ENCODE measurements around the gene ALMS1. TPM values are rescaled to one million over a fixed set of nuclear protein-coding genes. Genes with fewer than 3 reads are reported as not detected.
"Not testable (repeated sequence)": the region's sequence is repeated elsewhere in the genome, so short reads cannot be mapped to it uniquely, and the experiment has no call there.

The ALMS1 gene
- polyA plus RNA-seq, 2 of the 4 experiments (the other 2 are of a cell fraction) = 5.2 to 13.5 TPM

DNA sequence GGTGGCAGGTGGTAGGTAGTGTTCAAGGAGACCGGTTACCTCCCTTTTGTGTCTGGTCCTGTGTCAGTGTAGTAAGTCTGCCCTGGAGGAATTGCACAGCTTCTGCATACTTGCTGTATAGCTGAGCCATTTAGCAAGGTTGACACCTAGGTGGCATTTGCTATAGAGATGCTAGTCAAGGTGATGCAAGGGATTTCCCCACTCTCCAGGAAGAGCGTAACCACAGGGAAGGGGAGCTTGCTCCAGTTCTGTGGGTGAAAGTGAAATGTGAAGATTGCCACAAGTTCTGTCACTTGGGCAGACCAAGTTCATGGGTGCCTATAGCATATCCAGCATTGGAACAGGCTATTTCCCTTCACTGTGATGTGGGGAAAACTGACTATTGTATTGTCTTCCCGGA, 228.5 kb downstream of the ALMS1 start:
- H3K4me3 ChIP-seq = no peak overlapping the region
- no peak overlapping the region for H3K4me2 ChIP-seq
- ChIA-PET POLR2A (no interaction called here), CTCF (interaction anchor here (0.6 kb wide), 1 partner anchor 90 kb away, joined by 4 read pairs; no protein-coding TSS in a partner anchor)
- H3K4me1 ChIP-seq = no peaks in the 10 kb centered on the region
- H3K27ac ChIP-seq = no peak overlapping the region
- 80% methylated on average over 3 of the region's 3 CpGs for WGBS (ENCODE audit: missing lambda C conversion rate)
- no peaks in the 10 kb centered on the region for H3K9me3 ChIP-seq
- FAIRE-seq = no peak
- no peak for DNase-seq (ENCODE audit: low read depth in 1 of 2, low spot score in 1 of 2)
- no peak for ATAC-seq
- no peak for TF ChIP-seq ZC3H11A (IDR thresholded peaks at IDR 0.05)
- no peak for TF ChIP-seq HOXB13 (CRISPR knock-in tag; IDR thresholded peaks at IDR 0.05; ENCODE audit: low read depth)
- no peak for TF ChIP-seq POLR2AphosphoS2 (conservative IDR thresholded peaks at IDR 0.05; ENCODE audit: low read length)
- TF ChIP-seq CBX2 (IDR thresholded peaks at IDR 0.05; ENCODE audit: borderline replicate concordance, low read depth) = no peak
- no peak for TF ChIP-seq ATOH8 (CRISPR knock-in tag; IDR thresholded peaks at IDR 0.05; ENCODE audit: low read depth)

- Histone ChIP-seq H3K9me3 (no peaks in the 10 kb centered on the region), H3K4me2 (no peak overlapping the region), H3K4me1 (no peaks in the 10 kb centered on the region), H3K4me3 (no peak overlapping the region), H3K27ac (no peak overlapping the region)
- TF ChIP-seq TP53 (CRISPR knock-in tag; IDR thresholded peaks at IDR 0.05) (no peak), CHD2 (IDR thresholded peaks at IDR 0.05; ENCODE audit: low read length, partially characterized antibody) (no peak), HEYL (CRISPR knock-in tag; IDR thresholded peaks at IDR 0.05) (no peak), EHMT2 (IDR thresholded peaks at IDR 0.05; ENCODE audit: low read depth) (no peak), EHF (CRISPR knock-in tag; IDR thresholded peaks at IDR 0.05) (no peak), REST (IDR thresholded peaks at IDR 0.05) (no peak), RAD21 (conservative IDR thresholded peaks at IDR 0.05 in 1 of 2, IDR thresholded peaks at IDR 0.05 in 1 of 2) (no peak), HOXB5 (CRISPR knock-in tag; IDR thresholded peaks at IDR 0.05) (no peak), FOSL2 (IDR thresholded peaks at IDR 0.05) (no peak), FOSL2 (CRISPR knock-in tag; IDR thresholded peaks at IDR 0.05) (no peak), RARB (CRISPR knock-in tag; IDR thresholded peaks at IDR 0.05) (no peak), MAZ (IDR thresholded peaks at IDR 0.05; ENCODE audit: borderline replicate concordance, low read depth, low read length) (no peak), HOXB13 (CRISPR knock-in tag; IDR thresholded peaks at IDR 0.05; ENCODE audit: low read depth) (no peak)
- FAIRE-seq = no peak
- no peak for ATAC-seq
- ChIA-PET POLR2A (no interaction called here), CTCF (interaction anchor here (1.1 kb wide), 1 partner anchor 15 kb away, joined by 4 read pairs; no protein-coding TSS in a partner anchor)
- DNase-seq (ENCODE audit: low read depth in 1 of 2, low spot score in 1 of 2) = no peak
These were observed 229.4 kb downstream of the ALMS1 start for GRCh38 chr2:73614997-73615396.

- peak in 1 of 2 experiments; percentile 33; a peak in 1 of 6 replicates for ATAC-seq
- H3K4me3 ChIP-seq; H3K4me1 ChIP-seq; H3K9me3 ChIP-seq; POLR2A ChIA-PET; H3K27ac ChIP-seq; FAIRE-seq; H3K4me2 ChIP-seq; DNase-seq (ENCODE audit: low read depth in 1 of 2, low spot score in 1 of 2): not testable (repeated sequence)
- WGBS (ENCODE audit: missing lambda C conversion rate) = 59% methylated on average over 3 of the region's 3 CpGs
- CTCF ChIA-PET = interaction anchor here (1.0 kb wide), 1 partner anchor 11 kb away, joined by 3 read pairs; no protein-coding TSS in a partner anchor
- TF ChIP-seq, protein P1, sequence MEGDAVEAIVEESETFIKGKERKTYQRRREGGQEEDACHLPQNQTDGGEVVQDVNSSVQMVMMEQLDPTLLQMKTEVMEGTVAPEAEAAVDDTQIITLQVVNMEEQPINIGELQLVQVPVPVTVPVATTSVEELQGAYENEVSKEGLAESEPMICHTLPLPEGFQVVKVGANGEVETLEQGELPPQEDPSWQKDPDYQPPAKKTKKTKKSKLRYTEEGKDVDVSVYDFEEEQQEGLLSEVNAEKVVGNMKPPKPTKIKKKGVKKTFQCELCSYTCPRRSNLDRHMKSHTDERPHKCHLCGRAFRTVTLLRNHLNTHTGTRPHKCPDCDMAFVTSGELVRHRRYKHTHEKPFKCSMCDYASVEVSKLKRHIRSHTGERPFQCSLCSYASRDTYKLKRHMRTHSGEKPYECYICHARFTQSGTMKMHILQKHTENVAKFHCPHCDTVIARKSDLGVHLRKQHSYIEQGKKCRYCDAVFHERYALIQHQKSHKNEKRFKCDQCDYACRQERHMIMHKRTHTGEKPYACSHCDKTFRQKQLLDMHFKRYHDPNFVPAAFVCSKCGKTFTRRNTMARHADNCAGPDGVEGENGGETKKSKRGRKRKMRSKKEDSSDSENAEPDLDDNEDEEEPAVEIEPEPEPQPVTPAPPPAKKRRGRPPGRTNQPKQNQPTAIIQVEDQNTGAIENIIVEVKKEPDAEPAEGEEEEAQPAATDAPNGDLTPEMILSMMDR (IDR thresholded peaks at IDR 0.05) = peak; percentile 21; the same call in 2 of the 3 replicates
- TF ChIP-seq RAD21 (conservative IDR thresholded peaks at IDR 0.05 in 1 of 2, IDR thresholded peaks at IDR 0.05 in 1 of 2) = peak; percentile 19 to 24; a peak in 1 of 5 replicates
These were observed 234.3 kb downstream of the ALMS1 start for GRCh38 chr2:73619925-73620324.

DNA sequence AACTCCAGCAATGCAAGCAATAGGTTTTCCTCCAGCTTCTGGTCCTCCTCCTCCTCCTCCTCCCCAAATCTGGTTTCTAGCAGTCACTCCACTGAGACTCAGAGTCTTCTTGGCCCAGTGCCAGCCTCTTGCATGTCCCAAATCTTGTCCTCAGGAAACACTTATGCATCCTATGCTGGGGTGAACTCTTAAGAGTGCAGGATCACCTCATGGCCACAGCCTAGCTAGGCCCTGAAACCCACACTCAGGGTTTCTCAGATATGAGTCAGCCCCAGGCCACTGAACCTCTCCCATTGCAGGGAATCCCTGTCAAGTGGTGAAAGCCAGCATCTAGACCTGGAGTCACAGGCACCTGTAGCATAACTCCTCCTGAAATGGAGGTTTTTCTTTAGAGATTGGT, 238.4 kb downstream of the ALMS1 start:
- FAIRE-seq; H3K9me3 ChIP-seq; POLR2A ChIA-PET; H3K4me3 ChIP-seq; H3K27ac ChIP-seq; H3K4me2 ChIP-seq; DNase-seq (ENCODE audit: low read depth in 1 of 2, low spot score in 1 of 2); H3K4me1 ChIP-seq; ATAC-seq: not testable (repeated sequence)
- CTCF ChIA-PET = interaction anchor here (1.1 to 3.8 kb wide), 2 partner anchors 12 to 56 kb away, joined by 3 to 11 read pairs; no protein-coding TSS in a partner anchor

DNA sequence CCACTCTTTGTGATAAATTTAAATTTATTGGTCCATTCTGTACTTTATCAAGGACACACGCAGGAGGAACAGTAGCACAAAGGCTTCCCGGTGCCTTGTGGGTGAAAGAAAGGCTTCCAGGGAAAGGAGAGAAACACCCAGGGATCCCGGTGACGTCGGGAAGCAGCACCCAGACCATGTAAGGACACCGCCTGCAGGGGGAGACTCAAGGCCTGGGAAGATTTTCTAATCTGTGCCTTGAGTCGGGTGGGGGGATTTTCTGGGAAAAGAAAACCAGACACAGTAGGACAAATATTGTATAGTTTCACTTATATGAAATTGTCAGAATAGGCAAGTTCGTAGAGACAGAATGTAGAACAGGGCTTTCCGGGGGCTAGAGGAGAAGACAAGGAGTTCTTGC, 239.0 kb downstream of the ALMS1 start:
- H3K4me1 ChIP-seq; FAIRE-seq; H3K27ac ChIP-seq; H3K9me3 ChIP-seq; DNase-seq (ENCODE audit: low read depth in 1 of 2, low spot score in 1 of 2); H3K4me2 ChIP-seq; CTCF ChIA-PET; H3K4me3 ChIP-seq; POLR2A ChIA-PET: not testable (repeated sequence)
- ATAC-seq = peak; percentile 82 to 89
- 45% methylated on average over 9 of the region's 9 CpGs for WGBS (ENCODE audit: missing lambda C conversion rate)

GRCh38 chr2:73626237-73626636, 240.6 kb downstream of the ALMS1 start:
- H3K4me2 ChIP-seq; H3K4me1 ChIP-seq; H3K4me3 ChIP-seq; DNase-seq (ENCODE audit: low read depth in 1 of 2, low spot score in 1 of 2); ATAC-seq; H3K27ac ChIP-seq; H3K9me3 ChIP-seq; CTCF ChIA-PET; POLR2A ChIA-PET; FAIRE-seq: not testable (repeated sequence)
- WGBS (ENCODE audit: missing lambda C conversion rate) = 32% methylated on average over 5 of the region's 5 CpGs
